Neural cell (in vitro differentiated cells): ENCODE data around the gene TRIAP1. TPM values are rescaled to one million over a fixed set of nuclear protein-coding genes. Genes with fewer than 3 reads are reported as not detected.

Source experiments
- H2AFZ ChIP-seq: fragments of 200-600, 300-800 bp; sonication (generic), shearing (Covaris generic); 2 replicates; pipeline ENCODE4 v1.6.0; 2014; ENCODE audit warnings: low read depth, mild to moderate bottlenecking, antibody characterized with exemption, low read length, moderate library complexity
- H3F3A ChIP-seq: fragments of 200-600 bp; shearing (Covaris generic); 2 replicates; pipeline ENCODE4 v1.6.1; 2016; ENCODE audit warnings: mild to moderate bottlenecking, moderate library complexity, mixed read lengths, antibody characterized with exemption, low read length; ENCODE audit not compliant: insufficient read depth, poor library complexity, severe bottlenecking
- H3K27ac ChIP-seq: fragments of 200-600, 300-800 bp; sonication (generic), shearing (Covaris generic); 2 replicates; pipeline ENCODE4 v1.5.1; 2014; ENCODE audit warnings: mild to moderate bottlenecking, low read length, moderate library complexity
- H3K27me3 ChIP-seq: fragments of 300-800, 200-600 bp; sonication (generic), shearing (Covaris generic); 2 replicates; pipeline ENCODE4 v1.6.0; 2014; ENCODE audit warnings: mild to moderate bottlenecking, low read depth, low read length, moderate library complexity; ENCODE audit not compliant: insufficient read depth
- H3K36me3 ChIP-seq: fragments of 300-800, 200-600 bp; sonication (generic), shearing (Covaris generic); 2 replicates; pipeline ENCODE4 v1.5.1; 2014; ENCODE audit warnings: mild to moderate bottlenecking, antibody characterized with exemption, low read length, moderate library complexity; ENCODE audit not compliant: insufficient read depth
- H3K4me2 ChIP-seq: fragments of 300-800, 200-600 bp; sonication (generic), shearing (Covaris generic); 2 replicates; pipeline ENCODE4 v1.6.0; 2014; ENCODE audit warnings: mild to moderate bottlenecking, low read length
- H3K4me3 ChIP-seq: fragments of 300-800, 200-600 bp; sonication (generic), shearing (Covaris generic); 2 replicates; pipeline ENCODE4 v1.5.1; 2014; ENCODE audit warnings: mild to moderate bottlenecking, low read length, moderate library complexity
- H3K79me2 ChIP-seq: fragments of 200-600 bp; shearing (Covaris generic); replicated peaks from 2 replicates; pipeline ENCODE4 v1.6.0; 2014; ENCODE audit warnings: mild to moderate bottlenecking, low read length, moderate library complexity; ENCODE audit not compliant: insufficient read depth
- H3K9ac ChIP-seq: fragments of 300-800, 200-600 bp; sonication (generic), shearing (Covaris generic); 2 replicates; pipeline ENCODE4 v1.6.1; 2016; ENCODE audit warnings: mild to moderate bottlenecking, low read length, mixed read lengths
- H3K9me2 ChIP-seq: fragments of 200-600 bp; shearing (Covaris generic); 2 replicates; pipeline ENCODE4 v1.6.1; 2016; ENCODE audit warnings: mild to moderate bottlenecking, low read length, mixed read lengths; ENCODE audit not compliant: insufficient read depth
- H3K9me3 ChIP-seq: fragments of 200-600, 300-800 bp; sonication (generic), shearing (Covaris generic); 2 replicates; pipeline ENCODE4 v1.6.1; 2016; ENCODE audit warnings: mild to moderate bottlenecking, mixed run types, low read length, moderate library complexity, mixed read lengths
- H4K20me1 ChIP-seq: fragments of 200-600 bp; shearing (Covaris generic); 2 replicates; pipeline ENCODE4 v1.6.1; 2016; ENCODE audit warnings: mild to moderate bottlenecking, mixed run types; ENCODE audit not compliant: insufficient read depth
- EP300 ChIP-seq: fragments of 450-650 bp; conservative IDR thresholded peaks from 2 replicates; pipeline ENCODE4 v1.6.1; 2014; ENCODE audit warnings: antibody characterized with exemption, mild to moderate bottlenecking, moderate library complexity; ENCODE audit not compliant: poor library complexity, severe bottlenecking
- EZH2 ChIP-seq: fragments of 200-600, 300-800 bp; shearing (Covaris generic), sonication (generic); IDR thresholded peaks from 2 replicates; pipeline ENCODE4 v1.6.1; 2014; ENCODE audit warnings: antibody characterized with exemption, low read length, borderline replicate concordance, mild to moderate bottlenecking; ENCODE audit not compliant: insufficient read depth, poor library complexity, severe bottlenecking
- MXI1 ChIP-seq: fragments of 450-650 bp; conservative IDR thresholded peaks from 2 replicates; pipeline ENCODE4 v1.6.1; 2014; ENCODE audit warnings: antibody characterized with exemption, mild to moderate bottlenecking; ENCODE audit not compliant: poor library complexity, severe bottlenecking
- POLR2AphosphoS5 ChIP-seq: IDR thresholded peaks from 2 replicates; pipeline ENCODE4 v1.6.1; 2012
- RAD21 ChIP-seq: fragments of 450-650 bp; conservative IDR thresholded peaks from 2 replicates; pipeline ENCODE4 v1.6.1; 2014; ENCODE audit warnings: antibody characterized with exemption, mild to moderate bottlenecking, moderate library complexity
- SMC3 ChIP-seq: fragments of 450-650 bp; conservative IDR thresholded peaks from 2 replicates; pipeline ENCODE4 v1.6.1; 2014; ENCODE audit warnings: antibody characterized with exemption, mild to moderate bottlenecking, moderate library complexity; ENCODE audit not compliant: poor library complexity
- TAF1 ChIP-seq: IDR thresholded peaks from 2 replicates; pipeline ENCODE4 v1.6.1; 2012; ENCODE audit warnings: low read depth
- polyA plus RNA-seq: library from polyadenylated mRNA; depleted of rRNA; stranded (reverse); fragments of >200 nt; gene quantifications from 2 replicates; pipeline ENCODE4 v1.2.3, GENCODE V29; 2014
- TF ChIP-seq, protein P1 (sequence below): IDR thresholded peaks from 2 replicates; pipeline ENCODE4 v1.6.1; 2012; ENCODE audit warnings: borderline replicate concordance
- TF ChIP-seq, protein P2 (sequence below): fragments of 450-650 bp; IDR thresholded peaks from 2 replicates; pipeline ENCODE4 v1.5.1; 2014; ENCODE audit warnings: antibody characterized with exemption, mild to moderate bottlenecking, moderate library complexity; ENCODE audit not compliant: poor library complexity, severe bottlenecking

TRIAP1 gene
- polyA plus RNA-seq, 1 donor from 2014 or later = 40.7 TPM

DNA sequence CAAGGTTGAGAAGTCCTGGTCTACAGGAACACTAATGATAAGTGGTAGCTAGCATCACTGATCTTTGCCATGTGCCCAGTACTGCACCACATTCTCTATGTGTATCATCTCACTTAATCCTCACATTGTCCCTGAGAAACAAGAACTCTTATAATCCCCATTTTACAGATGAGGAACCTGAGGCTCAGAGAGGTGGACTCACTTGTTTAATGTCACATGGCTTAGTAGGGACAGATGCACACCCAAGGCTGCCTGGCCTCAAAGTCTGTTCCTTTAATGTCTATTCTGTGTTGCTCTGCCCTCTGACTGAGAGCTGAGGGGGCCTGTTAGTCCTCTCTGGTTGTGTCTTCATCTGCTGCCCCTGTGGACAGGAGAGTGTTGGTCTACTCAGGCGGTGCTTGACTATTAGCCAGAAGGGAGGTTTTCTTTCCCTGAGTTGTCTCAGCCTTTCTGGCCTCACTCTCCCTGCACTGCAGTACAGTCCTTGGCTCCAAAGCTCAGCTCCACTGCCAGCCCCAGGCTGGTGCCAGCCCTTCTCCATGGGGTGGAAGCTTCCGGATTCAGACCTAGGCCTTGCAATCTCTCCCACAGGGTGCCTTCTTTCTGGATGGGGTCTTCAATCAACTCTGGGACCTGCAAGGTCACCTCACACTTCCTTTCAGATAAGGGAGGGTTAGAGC is 44.8 kb upstream of the TRIAP1 start:
- no peak overlapping the region for H3K27ac ChIP-seq
- no peaks in the 10 kb centered on the region for H3K9me3 ChIP-seq
- H3K79me2 ChIP-seq = no peaks in the 10 kb centered on the region
- no peak overlapping the region for H3K9ac ChIP-seq
- H3K9me2 ChIP-seq = no peaks in the 10 kb centered on the region
- H3K27me3 ChIP-seq = no peaks in the 10 kb centered on the region
- H3K36me3 ChIP-seq = no peaks in the 10 kb centered on the region
- no peaks in the 10 kb centered on the region for H4K20me1 ChIP-seq
- no peaks in the 10 kb centered on the region for H3F3A ChIP-seq
- no peak overlapping the region for H3K4me2 ChIP-seq
- H2AFZ ChIP-seq = no peak overlapping the region
- TF ChIP-seq MXI1 (no peak), SMC3 (no peak), EZH2 (no peak), TAF1 (no peak), POLR2AphosphoS5 (no peak)
- H3K4me3 ChIP-seq = no peak overlapping the region

DNA sequence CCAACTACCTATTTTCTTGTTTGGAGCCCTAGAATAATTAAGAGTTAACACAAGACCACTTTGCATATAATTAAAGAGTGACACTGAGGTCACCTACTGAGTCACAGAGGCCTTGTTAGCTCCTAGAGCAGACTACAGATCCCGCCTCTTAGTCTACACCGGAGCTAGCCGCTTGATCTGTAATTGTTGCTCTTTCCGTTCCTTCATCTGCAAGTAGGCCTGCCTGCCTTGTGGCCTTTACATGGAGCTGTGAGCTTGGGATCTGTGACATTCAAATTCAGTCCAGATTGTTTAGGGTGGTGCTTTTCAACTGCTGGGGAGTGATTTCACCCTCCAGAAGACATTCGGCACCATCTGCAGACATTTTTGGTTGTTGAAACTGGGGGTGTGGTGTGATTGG is 44.1 kb upstream of the TRIAP1 start:
- H3K4me3 ChIP-seq = no peak overlapping the region
- H3K27ac ChIP-seq = no peak overlapping the region
- H3K9me3 ChIP-seq = no peaks in the 10 kb centered on the region
- H3K27me3 ChIP-seq = no peaks in the 10 kb centered on the region
- H3F3A ChIP-seq = no peaks in the 10 kb centered on the region
- TF ChIP-seq SMC3 (no peak), POLR2AphosphoS5 (no peak), MXI1 (no peak), EZH2 (no peak), EP300 (no peak)
- TF ChIP-seq, protein P1, sequence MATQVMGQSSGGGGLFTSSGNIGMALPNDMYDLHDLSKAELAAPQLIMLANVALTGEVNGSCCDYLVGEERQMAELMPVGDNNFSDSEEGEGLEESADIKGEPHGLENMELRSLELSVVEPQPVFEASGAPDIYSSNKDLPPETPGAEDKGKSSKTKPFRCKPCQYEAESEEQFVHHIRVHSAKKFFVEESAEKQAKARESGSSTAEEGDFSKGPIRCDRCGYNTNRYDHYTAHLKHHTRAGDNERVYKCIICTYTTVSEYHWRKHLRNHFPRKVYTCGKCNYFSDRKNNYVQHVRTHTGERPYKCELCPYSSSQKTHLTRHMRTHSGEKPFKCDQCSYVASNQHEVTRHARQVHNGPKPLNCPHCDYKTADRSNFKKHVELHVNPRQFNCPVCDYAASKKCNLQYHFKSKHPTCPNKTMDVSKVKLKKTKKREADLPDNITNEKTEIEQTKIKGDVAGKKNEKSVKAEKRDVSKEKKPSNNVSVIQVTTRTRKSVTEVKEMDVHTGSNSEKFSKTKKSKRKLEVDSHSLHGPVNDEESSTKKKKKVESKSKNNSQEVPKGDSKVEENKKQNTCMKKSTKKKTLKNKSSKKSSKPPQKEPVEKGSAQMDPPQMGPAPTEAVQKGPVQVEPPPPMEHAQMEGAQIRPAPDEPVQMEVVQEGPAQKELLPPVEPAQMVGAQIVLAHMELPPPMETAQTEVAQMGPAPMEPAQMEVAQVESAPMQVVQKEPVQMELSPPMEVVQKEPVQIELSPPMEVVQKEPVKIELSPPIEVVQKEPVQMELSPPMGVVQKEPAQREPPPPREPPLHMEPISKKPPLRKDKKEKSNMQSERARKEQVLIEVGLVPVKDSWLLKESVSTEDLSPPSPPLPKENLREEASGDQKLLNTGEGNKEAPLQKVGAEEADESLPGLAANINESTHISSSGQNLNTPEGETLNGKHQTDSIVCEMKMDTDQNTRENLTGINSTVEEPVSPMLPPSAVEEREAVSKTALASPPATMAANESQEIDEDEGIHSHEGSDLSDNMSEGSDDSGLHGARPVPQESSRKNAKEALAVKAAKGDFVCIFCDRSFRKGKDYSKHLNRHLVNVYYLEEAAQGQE = no peak
- no peaks in the 10 kb centered on the region for H3K36me3 ChIP-seq
- no peaks in the 10 kb centered on the region for H3K9me2 ChIP-seq
- H2AFZ ChIP-seq = no peak overlapping the region
- H3K9ac ChIP-seq = no peak overlapping the region
- no peak overlapping the region for H3K4me2 ChIP-seq
- H4K20me1 ChIP-seq = no peaks in the 10 kb centered on the region
- no peaks in the 10 kb centered on the region for H3K79me2 ChIP-seq

DNA sequence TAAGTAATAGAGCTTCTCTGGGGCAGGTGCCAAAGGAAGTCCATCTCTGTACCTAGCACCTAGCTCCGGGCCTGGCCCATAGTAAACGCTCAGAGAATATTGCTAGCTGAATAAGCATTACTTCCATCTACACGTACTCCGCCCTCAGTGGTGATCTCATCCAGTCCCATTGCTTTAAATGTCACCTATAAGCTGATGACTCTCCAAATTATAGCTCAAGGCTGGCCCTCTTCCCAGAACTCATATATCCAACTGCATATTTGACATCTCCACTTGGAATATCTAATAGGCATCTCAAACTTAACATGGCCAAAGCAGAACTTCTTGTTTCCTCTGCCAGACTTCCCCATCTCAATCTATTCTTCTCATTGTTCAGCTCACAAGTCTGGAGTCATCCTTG is 42.8 kb upstream of the TRIAP1 start:
- H3K27ac ChIP-seq = no peak overlapping the region
- TF ChIP-seq SMC3 (no peak), POLR2AphosphoS5 (no peak), TAF1 (no peak), MXI1 (no peak), RAD21 (no peak), EZH2 (no peak), EP300 (no peak)
- TF ChIP-seq, protein P1 = no peak
- TF ChIP-seq, protein P2, sequence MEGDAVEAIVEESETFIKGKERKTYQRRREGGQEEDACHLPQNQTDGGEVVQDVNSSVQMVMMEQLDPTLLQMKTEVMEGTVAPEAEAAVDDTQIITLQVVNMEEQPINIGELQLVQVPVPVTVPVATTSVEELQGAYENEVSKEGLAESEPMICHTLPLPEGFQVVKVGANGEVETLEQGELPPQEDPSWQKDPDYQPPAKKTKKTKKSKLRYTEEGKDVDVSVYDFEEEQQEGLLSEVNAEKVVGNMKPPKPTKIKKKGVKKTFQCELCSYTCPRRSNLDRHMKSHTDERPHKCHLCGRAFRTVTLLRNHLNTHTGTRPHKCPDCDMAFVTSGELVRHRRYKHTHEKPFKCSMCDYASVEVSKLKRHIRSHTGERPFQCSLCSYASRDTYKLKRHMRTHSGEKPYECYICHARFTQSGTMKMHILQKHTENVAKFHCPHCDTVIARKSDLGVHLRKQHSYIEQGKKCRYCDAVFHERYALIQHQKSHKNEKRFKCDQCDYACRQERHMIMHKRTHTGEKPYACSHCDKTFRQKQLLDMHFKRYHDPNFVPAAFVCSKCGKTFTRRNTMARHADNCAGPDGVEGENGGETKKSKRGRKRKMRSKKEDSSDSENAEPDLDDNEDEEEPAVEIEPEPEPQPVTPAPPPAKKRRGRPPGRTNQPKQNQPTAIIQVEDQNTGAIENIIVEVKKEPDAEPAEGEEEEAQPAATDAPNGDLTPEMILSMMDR = no peak

More for the DNA sequence above, 42.8 kb upstream of the TRIAP1 start:
- no peak overlapping the region for H3K4me2 ChIP-seq
- H3K36me3 ChIP-seq = no peaks in the 10 kb centered on the region
- H3K9ac ChIP-seq = no peak overlapping the region
- H3K4me3 ChIP-seq = no peak overlapping the region
- no peaks in the 10 kb centered on the region for H3K9me2 ChIP-seq
- H3K9me3 ChIP-seq = no peaks in the 10 kb centered on the region
- H3K79me2 ChIP-seq = no peaks in the 10 kb centered on the region
- H2AFZ ChIP-seq = no peak overlapping the region
- no peaks in the 10 kb centered on the region for H3F3A ChIP-seq
- H3K27me3 ChIP-seq = no peaks in the 10 kb centered on the region
- no peaks in the 10 kb centered on the region for H4K20me1 ChIP-seq
